NCI-H2196 treated with DMSO at 0.1 percent for 48 hours (cell line): ENCODE results near the gene RAB11FIP5.
"Not testable (repeated sequence)": the region's sequence is repeated elsewhere in the genome, so short reads cannot be mapped to it uniquely, and the experiment has no call there.

Experiments
- DNase-seq: peaks from one replicate; lab custom pipeline; 2025; ENCODE audit not compliant: unreplicated experiment; lab: John Stamatoyannopoulos, UW

RAB11FIP5 gene

GRCh38 chr2:73069855-73070642, 42.7 kb downstream of the RAB11FIP5 start:
- no peak for DNase-seq

DNA sequence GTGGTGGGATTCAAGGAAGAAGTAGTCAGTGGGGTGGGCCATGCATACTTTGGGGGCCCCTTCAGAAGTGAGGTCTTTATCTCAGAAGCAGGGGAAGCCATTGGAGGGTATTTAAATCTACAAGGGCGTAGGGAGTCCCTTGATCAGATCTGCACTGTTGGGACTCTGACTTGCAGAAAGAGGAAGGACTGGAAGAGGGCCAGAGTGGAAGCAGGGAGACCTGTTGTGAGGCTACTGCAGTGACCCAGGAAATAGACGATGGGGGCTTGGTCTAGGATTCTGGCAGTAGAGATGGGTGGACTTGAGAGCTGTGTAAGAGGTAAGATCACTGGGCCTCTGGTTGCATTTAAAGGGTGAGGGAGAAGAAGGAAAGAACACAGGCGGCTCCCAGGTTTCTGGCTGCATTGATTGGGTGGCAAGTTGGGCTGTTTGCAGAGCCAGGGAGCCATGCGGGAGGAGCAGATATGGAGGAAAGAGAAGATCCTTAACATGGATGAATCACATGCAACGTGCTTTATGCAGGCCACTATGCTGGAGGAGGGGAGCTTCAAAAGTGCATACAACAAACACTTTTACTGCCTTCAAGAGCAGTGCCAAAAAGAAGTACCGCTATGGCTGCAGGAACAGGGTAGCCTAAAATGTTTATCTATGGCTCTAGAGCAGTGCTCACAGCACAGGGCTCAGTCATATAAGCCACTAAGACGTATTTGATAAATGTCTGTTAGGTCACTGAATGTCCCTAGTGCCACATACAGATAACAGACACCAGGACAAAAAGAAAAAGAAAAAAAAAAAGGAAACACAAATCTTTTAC, 43.5 kb downstream of the RAB11FIP5 start:
- no peak for DNase-seq

DNA sequence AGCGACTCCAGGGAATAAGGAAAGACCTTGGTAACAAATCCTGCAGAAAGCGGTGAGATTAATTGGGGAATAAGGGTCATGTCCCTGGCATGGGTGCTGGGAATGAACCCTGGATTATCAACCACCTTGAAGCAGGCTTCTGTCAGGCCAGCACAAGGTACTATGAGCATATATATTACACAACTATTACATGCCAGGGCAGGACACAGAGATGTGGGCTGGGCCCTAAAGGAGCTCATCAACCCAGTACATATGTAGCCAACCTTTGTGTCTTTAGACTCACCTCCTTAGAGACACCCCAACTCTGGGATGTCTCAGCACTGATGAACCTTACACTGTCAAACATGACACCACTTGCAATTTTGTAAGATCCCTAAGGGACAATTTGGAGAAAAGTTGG, 44.6 kb downstream of the RAB11FIP5 start:
- DNase-seq = no peak

- DNase-seq = no peak
These were observed 45.7 kb downstream of the RAB11FIP5 start for GRCh38 chr2:73067043-73067442.

DNA sequence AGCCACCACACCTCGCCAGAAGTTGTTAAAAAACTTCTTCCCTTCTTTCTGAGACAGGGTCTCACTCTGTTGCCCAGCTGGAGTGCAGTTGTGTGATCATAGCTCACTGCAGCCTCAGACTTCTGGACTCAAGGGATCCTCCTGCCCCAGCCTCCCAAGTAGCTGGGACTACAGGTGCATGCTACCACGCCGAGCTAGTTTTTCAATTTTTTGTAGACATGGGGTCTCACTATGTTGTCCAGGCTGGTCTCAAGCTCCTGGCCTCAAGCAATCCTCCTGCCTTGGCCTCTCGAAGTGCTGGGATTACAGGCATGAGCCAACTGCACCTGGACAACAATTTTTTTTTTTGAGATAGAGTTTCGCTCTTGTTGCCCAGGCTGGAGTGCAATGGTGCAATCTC, 47.7 kb downstream of the RAB11FIP5 start:
- DNase-seq = not testable (repeated sequence)

- DNase-seq = no peak
These were observed 48.6 kb downstream of the RAB11FIP5 start for GRCh38 chr2:73063909-73064875.

GRCh38 chr2:73063472-73063871, 49.3 kb downstream of the RAB11FIP5 start:
- no peak for DNase-seq

DNA sequence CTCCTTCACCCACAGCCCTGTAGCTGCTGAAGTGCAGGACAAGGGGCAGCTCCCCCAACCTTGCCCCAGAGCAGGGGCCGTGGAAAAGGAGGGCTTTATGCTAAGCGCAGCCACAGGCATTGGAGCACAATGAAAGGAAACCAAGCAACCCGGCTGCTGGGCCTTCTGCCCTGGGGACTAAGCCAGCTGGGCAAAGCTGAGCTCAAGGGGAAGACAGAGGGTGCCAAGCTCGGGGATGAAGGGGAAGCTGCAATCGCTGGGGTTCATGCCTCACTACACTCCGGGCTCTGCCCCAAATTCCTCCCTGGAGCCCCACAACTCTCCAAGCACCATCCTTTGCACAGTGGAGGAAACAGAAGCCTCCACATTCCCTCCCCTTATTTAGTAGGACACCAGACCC, 53.6 kb downstream of the RAB11FIP5 start:
- DNase-seq = no peak

- no peak for DNase-seq
These were observed 57.8 kb downstream of the RAB11FIP5 start for GRCh38 chr2:73054980-73055379.

GRCh38 chr2:73053316-73054114, 59.2 kb downstream of the RAB11FIP5 start:
- DNase-seq = no peak

DNA sequence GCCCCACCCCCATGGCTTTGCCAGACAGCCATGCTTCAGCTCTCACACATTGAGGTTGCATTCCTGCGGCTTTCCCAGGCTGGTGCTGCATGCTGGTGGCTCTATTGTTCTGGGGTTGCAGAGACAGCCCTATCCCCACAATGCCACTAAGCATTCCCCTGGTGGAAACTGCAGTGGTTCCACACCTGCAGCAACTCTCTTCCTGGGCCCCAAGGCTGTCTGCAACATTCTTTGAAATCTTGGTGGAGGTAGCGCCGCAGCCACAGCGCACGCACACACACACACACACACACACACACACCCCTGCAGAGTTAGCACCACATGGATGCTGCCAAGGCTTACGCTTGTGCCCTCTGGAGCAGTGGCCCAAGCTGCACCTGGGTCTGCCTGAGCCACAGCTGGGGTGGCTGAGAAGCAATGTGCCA, 62.6 kb downstream of the RAB11FIP5 start:
- no peak for DNase-seq

DNA sequence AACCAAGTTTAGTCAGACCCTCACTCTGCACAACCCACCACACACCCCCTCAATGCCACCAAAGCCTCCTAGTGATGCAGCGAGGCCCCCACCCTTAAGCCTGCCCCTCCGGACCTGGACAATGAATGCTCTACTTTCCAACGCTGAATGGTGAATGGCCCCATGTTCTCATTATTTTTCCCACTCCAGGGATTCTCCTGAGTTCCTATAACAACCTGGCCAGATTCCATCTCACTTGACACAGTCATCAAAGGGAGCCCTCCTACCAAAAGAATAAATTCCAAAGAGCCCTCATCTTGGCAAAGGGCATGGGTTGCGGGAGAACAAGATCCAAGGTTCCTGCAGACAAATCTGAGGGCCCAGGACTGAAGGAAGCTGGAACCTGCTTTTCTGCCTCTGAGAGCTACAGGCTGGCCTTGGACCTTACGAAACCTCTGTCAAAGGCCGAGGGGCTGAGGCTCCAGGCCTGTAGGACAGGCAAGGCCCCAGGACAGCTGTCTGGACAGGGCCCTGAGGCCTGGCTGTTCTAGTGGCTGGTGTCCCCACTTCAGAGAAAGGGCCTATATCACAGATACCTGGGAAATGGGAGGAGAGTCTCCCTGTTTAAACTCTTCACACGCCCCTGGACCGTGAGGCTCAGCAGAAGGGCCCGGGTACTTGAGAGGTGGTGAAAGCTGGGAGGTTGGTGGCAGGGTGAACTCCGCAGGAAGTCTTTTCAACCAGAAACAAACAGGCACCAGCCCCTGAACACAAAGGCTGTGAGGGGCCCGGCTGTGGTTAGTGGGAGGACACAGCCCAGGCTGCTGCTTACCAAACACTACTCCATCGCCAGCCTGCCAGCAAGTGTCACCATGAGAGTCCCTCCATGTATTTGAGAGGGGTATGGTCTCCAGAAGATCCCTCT, 68.6 kb downstream of the RAB11FIP5 start:
- no peak for DNase-seq

GRCh38 chr2:73043276-73043675, 69.5 kb downstream of the RAB11FIP5 start:
- no peak for DNase-seq

DNA sequence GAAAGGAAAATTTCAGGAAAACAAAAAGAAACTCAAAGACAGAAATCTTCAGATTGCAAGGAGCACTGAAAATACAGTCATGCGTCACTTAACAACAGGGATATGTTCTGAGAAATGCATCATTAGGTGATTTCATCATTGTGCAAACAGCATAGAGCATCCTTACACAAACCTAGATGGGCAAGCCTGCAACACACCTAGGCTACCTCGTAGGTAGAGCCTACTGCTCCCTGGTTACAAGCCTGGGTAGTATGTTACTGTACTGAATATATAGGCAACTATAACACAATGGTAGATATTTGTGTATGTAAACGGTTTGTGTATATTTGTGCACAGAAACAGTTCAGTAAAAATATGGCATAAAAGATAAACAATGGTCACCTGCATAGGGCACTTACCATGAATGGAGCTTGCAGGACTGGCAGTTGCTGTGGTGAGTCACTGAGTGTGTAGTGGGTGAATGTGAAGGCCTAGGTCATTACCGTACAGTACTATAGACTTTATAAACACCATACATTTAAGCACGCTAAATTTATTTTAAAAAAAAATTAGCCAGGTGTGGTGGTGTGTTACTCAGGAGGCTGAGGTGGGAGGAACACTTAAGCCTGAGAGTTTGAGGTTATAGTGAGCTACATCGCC, 74.7 kb downstream of the RAB11FIP5 start:
- DNase-seq = no peak

- DNase-seq = no peak
These were observed 76.0 kb downstream of the RAB11FIP5 start for GRCh38 chr2:73036766-73037165.

- DNase-seq = no peak
These were observed 76.6 kb downstream of the RAB11FIP5 start for GRCh38 chr2:73035899-73036711.

DNA sequence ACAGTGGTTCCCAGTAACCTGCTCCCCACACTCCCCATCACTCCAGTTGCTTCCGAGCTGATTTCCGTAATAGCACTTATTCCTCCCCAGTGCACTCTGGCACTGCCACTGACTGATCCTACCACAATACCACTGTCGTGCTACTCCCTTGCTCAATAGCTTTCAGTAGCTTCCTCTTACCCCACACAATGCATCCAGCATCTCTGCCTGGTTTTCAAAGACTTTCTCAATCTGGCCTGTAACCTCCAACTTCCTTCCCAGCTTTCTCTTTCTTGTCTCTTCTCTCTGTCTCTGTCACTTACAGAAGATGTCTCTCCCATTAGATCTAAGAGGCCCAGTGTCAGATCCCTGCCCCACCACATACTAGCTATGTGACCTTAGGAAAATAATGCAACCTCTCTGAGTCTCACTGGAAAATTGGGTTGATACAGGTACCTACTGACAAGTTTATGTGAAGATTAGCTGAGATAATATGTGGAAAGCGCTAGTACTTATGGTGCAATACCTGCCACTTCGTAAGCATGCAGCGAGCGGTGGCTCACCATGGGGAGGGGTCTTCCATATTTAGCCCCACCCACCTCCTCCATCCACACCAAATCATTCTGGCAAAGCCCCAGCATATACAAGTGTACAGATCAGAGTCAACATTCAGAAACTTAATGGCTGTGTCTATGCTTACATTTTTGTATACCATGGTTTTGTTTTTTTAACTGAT, 77.9 kb downstream of the RAB11FIP5 start:
- DNase-seq = no peak
